NOMO-1 (cell line): Measurements from ENCODE around the gene IFI27L2.

Source experiments
- DNase-seq, 2 experiments: peaks; one replicate each; lab custom pipeline; 2025; ENCODE audit not compliant: unreplicated experiment in 2 of 2; lab: John Stamatoyannopoulos, UW

The IFI27L2 gene

DNA sequence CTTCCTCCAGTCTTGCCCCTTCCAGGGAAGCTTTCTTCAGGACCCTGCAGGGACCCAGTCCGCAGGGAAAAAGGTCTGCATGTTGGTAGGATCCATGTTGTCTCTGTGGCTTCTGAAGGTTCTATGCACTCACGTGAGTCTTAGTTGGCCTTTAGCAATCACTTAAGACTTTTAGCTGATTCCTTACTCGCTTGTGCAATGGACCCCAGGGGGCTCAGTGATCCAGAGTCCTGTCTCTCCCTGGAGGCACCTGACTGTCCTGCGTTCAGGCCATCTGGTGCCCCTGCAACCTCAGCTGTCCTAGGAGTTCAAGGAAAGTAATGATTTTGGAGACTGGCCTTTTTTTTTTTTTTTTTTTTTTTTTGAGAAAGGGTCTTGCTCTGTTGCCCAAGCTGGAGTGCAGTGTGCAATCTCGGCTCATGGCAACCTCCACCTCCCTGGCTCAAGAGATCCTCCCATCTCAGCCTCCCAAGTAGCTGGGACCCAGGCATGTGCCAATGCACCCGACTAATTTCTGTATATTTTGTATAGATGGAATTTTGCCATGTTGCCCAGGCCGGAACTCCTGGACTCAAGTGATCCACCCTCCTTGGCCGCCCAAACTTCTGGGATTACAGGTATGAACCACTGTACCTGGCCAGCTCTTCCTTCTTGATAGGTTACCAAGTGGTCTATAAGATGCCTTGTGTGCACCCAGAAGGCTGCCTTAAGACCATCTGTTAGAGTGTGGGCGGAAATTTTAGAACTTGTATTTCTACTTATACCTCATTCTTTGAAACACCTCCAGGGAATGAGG lies 4.6 kb downstream of the IFI27L2 start:
- no peak for DNase-seq

- DNase-seq: no peak
These were observed 5.5 kb downstream of the IFI27L2 start for GRCh38 chr14:94123868-94124267.

DNA sequence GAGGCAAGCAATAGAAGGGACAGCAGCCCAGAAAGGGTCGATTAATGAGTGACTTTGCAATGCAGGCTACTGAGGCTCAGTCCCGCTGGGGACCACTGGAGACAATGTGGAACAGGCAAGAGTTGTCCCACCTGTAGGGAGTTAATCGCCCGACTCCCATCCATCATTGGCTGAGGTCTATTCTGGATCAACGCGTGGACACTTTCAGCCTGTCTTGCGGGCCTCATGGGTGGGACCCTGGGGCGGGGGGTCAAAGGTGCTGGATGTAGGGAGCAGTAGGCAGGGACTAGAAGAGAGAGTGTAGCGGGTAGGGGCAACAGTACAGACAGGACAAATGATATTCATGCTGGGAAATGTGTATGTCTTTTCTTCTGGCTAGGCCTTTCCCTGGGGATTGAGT lies 6.1 kb downstream of the IFI27L2 start:
- no peak for DNase-seq

GRCh38 chr14:94122438-94122837 lies 7.0 kb downstream of the IFI27L2 start:
- no peak for DNase-seq

- no peak for DNase-seq
These were observed 7.9 kb downstream of the IFI27L2 start for GRCh38 chr14:94121485-94121884.

- no peak for DNase-seq
These were observed 8.6 kb downstream of the IFI27L2 start for GRCh38 chr14:94120667-94121340.

- no peak for DNase-seq
These were observed 10.3 kb downstream of the IFI27L2 start for GRCh38 chr14:94119071-94119470.

DNA sequence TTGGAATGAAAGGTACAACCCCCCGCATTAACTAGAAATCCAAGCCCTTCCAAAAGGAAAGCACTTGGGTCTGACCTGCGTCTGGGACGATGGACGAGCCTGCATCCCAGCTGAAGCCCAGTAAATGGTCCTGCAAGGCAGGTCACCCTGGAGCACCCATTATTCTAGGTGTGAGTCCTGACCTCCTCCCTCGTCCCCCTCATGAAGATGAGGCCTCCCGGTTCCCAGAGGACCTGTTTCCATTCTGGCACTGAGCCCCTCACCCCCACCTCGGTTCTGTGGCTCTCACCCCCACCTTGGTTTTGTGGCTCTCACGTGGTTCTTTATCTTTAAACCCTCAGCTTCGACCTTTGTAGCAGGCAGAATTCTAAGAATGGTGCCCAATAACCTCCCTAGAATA lies 11.5 kb downstream of the IFI27L2 start:
- no peak for DNase-seq

DNA sequence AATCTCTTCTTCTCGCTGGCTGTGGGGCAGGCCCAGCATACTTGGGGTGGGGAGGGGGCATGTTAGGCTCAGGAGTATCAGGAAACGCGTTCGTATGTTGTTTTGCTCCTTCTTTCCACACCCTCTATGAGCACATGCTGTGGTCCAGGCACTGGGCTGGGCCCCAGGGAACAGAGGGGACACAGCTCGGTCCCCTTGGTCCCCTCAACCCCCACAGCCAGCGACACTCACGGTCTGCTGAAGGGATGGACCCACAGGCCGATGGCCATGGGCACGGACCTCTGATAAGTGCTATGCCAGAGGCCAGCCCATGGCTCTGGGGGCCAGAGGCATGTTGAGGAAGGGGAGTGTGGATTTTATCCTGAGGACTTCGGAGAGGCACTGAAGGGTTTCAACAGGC lies 12.7 kb downstream of the IFI27L2 start:
- no peak for DNase-seq

DNA sequence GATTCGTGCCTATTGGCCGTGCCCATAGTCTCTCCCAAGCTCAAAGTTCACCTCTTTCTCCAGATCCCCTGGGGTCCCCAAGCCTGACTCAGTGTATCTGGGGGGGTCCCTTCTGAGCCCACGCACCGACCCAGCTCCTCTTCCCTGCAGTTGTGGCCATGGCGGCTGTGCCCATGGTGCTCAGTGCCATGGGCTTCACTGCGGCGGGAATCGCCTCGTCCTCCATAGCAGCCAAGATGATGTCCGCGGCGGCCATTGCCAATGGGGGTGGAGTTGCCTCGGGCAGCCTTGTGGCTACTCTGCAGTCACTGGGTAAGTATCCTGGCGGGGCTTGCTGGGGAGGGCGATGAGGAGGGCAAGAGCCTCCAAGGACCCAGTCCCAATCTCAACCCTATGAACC lies 13.8 kb downstream of the IFI27L2 start:
- no peak for DNase-seq

- DNase-seq: no peak
These were observed 14.3 kb downstream of the IFI27L2 start for GRCh38 chr14:94115058-94115591.

GRCh38 chr14:94114589-94115057 lies 14.8 kb downstream of the IFI27L2 start:
- no peak for DNase-seq

DNA sequence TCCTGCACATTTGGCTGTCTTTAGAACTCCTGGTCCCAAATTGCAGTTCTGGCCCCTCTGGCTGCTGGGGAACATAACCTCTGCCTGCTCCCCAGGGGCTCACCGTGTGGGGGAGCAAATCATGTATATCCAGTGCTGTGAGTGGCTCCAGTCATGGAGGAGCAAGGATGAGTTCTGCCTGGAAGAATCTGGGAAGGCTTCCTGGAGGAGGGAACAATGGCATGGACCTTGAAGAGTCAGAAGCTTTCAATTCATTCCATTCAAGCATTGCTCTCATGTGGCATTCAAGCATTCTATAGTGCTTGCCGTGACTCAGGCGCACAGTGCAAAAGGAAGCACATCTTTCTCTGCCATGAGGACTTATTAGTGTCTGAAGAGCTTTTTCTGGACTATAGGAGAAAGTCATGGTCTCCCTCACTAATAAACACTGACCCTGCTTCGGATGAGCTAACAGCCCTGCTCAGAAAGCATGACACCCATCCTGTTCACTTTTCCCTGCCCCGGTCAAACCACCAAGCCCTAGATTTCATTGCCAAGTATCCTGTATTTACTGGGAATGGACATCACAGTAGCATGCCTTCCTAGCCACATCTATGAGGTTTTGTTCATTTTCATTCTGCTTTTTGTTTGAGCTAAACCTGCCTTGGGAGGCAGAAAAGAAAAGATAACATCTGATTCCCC lies 15.4 kb downstream of the IFI27L2 start:
- DNase-seq: no peak

DNA sequence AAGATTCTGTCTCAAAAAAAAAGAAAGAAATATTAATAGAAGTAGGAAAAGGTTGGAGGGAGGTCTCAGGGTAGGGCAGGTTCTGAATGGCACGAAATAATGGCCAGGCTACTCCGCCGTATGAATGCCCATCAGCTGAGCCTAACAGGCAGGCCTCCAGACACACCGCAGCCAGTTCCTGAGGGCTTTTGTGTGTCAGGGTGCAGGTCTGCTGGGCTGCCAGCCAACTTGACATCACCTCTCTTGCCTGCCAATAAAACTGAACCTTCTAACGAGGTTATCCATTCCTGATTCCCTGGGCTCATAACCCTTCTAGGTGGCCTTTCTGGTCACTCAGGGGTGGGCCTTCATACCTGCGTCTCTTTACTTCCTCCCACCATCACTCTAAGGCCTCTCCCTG lies 15.9 kb downstream of the IFI27L2 start:
- DNase-seq: no peak

- DNase-seq: no peak
These were observed 16.3 kb downstream of the IFI27L2 start for GRCh38 chr14:94113073-94113472.

DNA sequence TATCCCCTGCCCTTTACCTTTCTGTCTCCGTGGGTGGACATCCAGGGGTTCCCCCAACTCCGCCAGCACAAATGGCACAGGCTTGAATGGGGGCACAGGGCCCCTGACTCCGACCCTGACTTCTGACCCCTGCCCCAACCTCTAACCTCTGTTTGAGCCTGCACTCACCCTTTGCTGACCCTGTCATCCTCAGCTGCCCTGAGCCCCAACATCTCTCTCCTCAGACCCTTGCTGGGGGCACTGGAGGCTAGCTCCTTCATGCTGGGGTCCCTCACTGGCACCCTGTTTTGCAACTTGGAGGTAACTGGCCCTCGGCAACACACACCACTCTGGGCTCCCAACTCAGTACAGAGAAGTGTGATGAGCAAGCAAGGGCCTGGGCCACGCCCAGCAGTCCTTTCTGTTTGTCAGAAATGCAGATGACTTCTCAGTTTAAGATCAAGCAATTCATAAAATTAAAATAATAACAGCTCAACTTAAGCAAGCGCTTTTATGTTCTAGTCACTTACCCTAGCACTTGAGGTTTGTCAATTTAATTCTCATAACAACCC lies 16.8 kb downstream of the IFI27L2 start:
- DNase-seq: no peak

DNA sequence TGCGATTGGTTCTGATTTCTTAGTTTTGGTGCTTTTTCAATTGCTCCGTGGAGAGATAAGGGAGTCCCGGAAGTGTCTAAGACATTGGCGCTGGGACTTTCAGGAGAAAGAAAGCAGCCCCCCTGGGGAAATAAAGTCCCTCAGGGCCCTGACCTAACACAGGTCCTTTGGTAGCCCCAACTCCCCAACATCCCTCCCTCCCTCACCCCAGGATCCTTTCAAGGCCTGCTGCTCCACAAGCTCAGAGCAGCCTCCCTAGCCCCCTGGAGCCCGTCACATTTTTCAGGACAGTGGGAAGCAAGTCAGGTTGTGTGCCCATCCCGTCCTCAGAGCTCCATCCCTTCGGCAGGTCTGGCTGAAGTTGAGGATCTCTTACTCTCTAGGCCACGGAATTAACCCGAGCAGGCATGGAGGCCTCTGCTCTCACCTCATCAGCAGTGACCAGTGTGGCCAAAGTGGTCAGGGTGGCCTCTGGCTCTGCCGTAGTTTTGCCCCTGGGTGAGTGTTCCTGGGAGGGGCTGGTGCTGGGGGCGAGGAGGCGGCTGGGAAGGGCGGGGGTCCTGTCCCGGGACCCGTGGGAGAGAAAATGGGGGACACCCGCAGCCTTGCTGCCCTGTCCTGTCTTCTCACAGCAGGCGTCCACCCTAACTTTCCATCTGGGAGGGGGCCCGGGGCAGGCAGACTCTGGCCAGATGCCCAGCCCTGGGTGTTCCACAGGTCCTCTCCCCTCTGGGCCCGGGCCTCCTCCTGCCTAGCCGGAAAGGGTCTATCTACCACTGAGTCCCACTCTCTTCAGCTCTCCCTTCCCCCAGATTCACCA lies 17.9 kb downstream of the IFI27L2 start:
- DNase-seq: no peak

GRCh38 chr14:94110552-94111181 lies 18.7 kb downstream of the IFI27L2 start, which contains the start of gene IFI27:
Gene IFI27 (plus strand): TSS chr14:94110736.
- no peak for DNase-seq

GRCh38 chr14:94109915-94110250 lies 19.5 kb downstream of the IFI27L2 start:
- no peak for DNase-seq

DNA sequence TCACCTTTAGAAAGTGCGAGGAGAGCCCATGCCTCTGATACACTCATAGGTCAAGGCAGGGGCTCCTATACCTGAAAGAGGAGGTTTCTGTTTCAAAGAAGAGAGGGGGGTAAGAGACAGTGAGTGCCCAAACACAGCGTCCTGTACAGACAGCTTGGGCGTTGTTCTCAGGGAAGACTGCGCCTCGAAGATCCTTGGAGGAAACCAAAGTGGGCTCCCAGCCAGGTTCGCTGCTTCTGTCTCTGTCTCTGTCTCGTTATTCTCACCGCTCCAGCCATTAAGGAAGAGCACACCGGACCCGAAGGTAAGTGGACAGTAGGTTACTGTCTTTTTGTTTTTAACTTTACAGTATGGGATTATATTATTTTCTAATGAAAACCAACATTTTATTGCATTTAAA lies 24.7 kb downstream of the IFI27L2 start:
- DNase-seq: no peak
